ENCODE measurements around the gene GGT6. TPM values are rescaled to one million over a fixed set of nuclear protein-coding genes. Genes with fewer than 3 reads are reported as not detected.
"Not testable (repeated sequence)": the region's sequence is repeated elsewhere in the genome, so short reads cannot be mapped to it uniquely, and the experiment has no call there.

The GGT6 gene, protein sequence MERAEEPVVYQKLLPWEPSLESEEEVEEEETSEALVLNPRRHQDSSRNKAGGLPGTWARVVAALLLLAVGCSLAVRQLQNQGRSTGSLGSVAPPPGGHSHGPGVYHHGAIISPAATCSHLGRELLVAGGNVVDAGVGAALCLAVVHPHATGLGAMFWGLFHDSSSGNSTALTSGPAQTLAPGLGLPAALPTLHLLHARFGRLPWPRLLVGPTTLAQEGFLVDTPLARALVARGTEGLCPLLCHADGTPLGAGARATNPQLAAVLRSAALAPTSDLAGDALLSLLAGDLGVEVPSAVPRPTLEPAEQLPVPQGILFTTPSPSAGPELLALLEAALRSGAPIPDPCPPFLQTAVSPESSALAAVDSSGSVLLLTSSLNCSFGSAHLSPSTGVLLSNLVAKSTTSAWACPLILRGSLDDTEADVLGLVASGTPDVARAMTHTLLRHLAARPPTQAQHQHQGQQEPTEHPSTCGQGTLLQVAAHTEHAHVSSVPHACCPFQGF
- 0.07 TPM in 1 of 2 replicates, not detected in the other for total RNA-seq

DNA sequence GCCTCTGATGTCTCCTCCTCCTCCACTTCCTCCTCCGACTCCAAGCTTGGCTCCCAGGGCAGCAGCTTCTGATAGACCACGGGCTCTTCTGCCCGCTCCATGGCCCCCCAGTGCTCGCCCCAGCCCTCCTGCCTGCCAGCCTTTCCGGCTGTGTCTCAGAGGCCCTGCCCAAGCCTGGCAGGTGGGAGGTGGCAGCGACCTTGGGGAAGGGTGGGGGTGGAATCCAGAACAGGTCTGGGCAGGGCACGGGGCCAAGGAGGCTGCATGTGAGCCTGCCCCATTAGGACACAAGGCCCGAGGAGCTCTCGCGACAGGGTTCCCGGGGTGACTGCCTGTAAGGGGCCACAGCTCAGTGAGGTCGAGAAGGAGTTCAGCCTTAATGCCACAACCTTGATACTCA is at the start of gene GGT6:
Gene GGT6, minus strand, starts transcription at position 157 of the 400 bp plus-strand sequence. Its CDS starts 56 bp downstream, at position 101.
- intact Hi-C loops (cut with micrococcal nuclease), result loop anchor here (10.0 kb wide), 1 partner anchor 154 kb away; the partner anchor contains the start of gene ARRB2

DNA sequence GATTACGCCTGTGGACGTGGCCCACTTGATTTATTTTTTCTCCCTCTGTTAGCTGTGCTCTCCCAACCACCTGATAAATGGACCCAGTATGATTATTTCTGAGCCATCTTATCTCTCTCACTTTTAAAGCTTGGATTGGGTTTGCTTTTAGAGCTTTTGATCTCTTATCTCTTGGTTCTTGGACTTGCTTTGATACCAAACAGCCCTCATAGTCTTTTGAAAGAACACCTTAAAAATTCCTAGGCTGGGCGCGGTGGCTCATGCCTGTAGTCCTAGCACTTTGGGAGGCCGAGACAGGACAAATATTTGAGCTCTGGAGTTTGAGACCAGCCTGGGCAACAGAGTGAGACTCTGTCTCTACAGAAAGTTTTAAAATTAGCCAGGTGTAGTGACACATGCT is 49.8 kb upstream of the GGT6 start:
- intact Hi-C loops (cut with micrococcal nuclease), result no loop called here

DNA sequence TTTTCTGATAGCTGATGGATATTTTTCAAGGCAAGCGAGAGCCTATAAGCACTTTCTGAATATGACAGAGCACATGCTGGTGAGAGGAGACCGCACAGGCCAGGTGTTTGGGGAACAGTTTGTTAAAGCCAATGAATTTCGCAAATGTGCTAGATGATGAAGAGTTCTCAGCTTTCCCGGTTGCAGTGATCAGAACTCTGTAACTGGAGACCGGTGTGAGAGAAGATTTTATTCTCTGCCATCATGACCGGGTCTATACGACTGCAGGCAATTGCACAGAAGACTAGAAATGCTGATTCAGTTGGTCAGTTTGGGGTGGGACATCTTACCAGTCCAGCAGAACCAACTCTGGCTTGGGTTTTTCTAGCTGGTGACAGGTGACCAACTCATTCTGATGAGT is 49.4 kb upstream of the GGT6 start:
- intact Hi-C loops (cut with micrococcal nuclease), result no loop called here

DNA sequence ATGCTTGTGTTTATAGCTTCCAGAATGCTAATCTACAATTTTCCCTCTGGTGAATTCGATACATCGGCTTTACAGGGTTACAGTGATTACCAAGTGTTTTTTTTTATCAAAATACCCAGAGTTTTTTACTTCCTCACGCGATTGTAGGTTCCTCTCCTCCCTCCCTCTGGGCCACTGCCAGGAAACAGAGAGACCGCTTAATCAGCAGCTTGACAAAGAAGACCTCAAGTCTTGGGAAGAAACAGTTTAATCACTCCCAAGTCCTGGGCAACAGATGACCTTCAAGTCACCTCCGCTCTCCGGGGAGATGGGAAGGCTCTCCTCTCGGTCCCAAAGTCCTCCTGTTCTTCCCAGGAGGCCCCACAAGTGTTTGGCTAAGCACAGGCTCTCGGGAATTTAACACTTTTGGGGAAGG is 47.4 kb upstream of the GGT6 start:
- intact Hi-C loops (cut with micrococcal nuclease), result no loop called here

DNA sequence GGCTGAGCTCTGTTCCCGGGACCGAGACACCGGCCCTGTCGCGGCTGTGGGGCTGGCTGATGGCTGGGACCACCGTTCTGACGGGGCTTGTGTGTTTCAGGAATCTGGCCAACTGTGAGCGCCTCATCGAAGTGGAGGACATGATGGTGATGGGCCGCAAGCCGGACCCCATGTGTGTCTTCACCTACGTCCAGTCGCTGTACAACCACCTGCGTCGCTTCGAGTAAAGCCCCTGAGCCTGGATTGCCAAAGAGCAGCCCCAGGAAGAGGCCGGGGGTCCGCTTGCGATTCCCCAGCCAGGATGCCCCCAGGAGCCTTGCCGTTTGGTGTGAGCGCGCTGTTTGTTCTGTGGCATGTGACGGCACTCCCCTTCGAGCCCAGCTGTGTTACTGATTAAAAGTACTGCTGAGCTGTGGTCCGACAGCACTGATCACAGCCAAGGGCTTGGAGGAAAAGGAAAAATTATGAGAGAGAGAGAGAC is 46.9 kb upstream of the GGT6 start:
- intact Hi-C loops (cut with micrococcal nuclease), result no loop called here

DNA sequence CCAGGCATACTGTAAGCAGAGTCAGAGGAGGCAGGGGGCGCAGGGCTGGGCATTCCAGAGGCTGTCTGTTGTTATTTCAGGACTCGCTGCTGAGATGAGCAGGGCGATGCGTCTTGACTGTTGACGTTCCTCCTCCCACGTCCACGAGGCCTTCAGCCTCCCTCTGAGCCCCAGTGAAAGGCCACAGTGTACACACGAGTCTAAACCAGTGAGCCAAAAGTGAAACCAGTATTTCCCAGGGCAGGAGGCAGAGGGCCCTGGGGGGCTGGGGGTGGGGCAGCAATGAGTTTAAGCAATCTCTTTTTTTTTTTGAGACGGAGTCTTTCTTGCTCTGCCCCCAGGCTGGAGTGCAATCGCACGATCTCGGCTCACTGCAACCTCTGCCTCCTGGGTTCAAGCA is 45.4 kb upstream of the GGT6 start:
- intact Hi-C loops (cut with micrococcal nuclease), result no loop called here

DNA sequence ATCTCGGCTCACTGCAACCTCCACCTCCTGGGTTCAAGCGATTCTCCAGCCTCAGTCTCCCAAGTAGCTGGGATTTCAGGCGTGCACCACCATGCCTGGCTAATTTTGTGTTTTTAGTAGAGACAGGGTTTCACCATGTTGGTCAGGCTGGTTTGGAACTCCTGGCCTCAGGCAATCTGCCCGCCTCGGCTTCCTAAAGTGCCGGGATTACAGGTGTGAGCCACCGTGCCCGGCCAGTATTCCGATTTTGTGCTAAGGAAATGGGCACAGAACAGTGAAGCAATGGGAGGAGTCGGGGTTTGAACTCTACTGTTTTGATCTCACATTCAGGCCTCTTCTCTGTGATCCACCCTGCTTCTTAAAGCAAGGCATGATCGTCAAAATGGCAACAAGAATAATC is 44.4 kb upstream of the GGT6 start:
- intact Hi-C loops (cut with micrococcal nuclease), result not testable (repeated sequence)

DNA sequence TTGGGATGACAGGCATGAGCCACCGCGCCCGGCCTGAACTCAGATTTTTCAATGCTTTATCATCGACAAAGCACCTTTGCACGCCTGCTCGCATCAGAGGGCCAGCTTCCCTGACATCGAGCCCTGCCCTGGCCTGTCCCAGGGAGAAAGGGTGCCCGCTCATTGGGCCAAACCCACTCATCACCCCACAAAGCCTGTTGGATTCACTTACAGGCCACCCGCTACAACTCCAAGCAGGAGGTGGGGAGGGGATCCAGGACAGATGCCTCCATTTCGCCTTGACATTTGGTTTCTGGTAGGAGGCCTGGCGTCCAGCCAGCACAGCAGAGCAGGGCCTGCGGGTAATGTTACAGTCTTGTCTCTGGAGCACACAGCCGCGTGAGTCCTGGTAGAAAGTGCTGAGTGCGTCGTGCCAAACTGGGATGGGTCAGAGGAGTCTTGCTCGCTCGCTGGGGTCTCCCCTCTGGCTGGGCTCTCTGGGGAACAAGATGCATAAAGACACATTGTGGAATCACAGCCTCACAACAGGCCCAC is 43.8 kb upstream of the GGT6 start:
- intact Hi-C loops (cut with micrococcal nuclease), result no loop called here

DNA sequence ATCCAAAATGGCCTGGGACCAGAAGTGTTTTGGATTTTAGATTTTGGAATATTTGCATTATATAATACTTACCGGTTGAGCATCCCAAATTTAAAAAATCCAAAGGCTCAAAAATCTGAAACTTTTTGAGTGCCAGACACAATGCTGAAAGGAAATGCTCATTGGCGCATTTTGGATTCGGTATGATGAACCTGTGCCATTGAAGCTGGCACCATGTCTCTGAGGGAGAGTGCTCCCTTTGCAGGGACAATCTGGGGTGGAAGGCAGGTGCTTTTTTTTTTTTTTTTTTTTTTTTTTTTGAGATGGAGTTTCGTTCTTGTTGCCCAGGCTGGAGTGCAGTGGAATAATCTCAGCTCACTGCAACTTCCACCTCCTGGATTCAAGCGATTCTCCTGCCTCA is 41.7 kb upstream of the GGT6 start:
- intact Hi-C loops (cut with micrococcal nuclease), result no loop called here

DNA sequence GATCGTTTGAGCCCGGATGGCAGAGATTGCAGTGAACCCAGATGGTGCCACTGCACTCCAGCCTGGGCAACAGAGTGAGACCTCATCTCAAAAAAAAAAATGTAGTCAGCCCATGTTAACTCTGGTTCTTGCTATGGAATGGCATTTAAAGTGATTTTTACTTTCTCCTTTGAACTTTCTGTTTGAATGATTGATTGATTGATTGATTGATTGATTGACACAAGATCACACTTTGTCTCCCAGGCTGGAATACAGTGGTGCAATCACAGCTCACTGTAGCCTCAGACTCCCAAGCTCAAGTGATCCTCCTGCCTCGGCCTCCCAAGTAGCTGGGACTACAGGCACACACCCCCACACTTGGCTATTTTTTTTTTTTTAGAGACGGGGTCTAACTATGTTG is 40.9 kb upstream of the GGT6 start:
- intact Hi-C loops (cut with micrococcal nuclease), result no loop called here

DNA sequence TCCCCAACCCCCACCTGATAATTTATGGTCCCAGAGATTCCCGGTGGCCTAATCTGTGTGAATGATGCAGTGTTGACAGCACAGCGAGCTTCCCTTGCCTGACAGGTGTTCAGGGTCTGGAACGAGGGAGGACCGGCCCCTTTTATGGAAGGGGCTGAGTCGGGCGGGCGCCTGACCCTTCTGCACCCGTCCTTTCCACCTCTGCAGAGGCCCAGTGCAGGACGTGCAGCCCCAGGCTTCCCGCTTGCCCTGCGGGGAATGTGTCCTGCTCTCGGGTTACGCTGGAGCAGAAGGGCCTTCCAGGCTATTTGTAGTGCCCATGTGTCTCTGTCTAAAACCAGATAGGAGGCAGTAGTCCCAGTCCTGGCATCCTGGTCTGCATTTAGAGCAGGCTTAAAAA is 40.2 kb upstream of the GGT6 start:
- intact Hi-C loops (cut with micrococcal nuclease), result no loop called here

DNA sequence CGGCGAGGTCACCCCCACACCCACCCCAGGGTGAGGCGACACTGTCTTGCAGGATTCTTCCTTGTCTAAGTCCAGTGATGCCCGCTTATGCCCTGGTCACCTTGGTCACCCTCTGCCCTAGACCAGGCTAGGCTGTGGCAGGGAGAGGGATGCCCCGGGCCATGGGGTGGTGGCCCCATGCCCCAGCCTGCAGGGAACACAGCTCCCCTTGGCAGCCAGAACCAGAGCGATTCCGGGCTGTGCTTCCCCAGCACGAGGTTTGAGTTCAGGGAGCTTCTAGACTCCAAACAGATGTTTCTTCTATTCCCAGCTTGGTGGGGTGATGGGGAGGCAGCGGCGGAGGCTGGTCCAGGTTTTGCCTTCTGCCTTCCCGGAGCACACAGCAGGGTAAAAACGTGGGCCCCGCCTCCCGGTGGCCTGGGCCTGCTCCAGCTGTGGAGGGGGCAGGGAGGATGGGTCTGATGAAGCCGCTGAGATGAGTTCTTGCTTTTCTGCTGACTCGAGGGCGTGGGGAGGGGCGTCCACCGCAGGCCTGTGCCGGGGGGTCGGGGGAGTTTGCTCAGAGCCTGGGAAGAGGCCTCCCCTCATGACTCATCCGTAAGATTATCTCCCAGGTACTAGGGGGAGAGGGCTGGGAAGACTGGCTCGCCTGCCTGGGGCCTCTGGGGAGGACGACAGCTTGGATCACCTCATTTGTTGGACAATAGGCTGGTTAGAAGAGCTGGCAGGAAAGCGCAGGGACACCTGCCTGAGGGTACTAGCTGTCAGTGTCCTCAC is 39.3 kb upstream of the GGT6 start:
- intact Hi-C loops (cut with micrococcal nuclease), result no loop called here

DNA sequence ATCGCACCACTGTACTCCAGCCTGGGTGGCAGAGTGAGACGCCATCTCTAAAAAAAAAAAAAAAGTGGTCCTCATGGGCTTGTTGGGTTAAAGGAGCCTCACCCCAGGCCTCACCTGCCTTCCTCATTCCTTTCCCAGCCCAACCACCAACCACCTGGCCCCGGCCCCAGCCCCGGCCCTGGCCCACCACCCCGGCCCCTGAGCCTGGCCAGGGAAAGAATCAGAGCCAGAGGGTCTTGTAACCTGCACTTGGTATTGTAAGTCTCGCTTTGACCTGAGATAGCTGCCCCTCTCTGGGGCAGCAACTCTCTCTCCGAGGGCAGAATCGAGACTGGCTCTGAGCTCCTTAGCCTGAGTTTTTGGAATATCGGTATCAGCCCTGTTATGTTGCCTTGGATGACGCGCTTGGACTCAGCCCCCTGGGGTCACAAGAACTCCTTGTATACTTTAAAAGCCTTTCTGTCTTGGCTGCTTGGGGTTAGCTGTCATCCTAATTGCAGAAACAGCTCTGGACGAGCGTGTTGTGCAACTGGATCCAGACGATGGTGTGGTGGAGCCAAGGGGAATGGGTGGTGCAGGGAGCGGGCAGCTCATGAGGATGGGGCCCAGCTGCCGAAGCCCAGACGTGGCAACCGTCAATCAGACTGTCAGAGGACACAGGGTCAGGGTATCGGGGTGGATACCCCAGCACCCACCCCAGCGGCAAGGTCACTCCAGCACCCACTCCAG is 38.6 kb upstream of the GGT6 start:
- intact Hi-C loops (cut with micrococcal nuclease), result no loop called here

DNA sequence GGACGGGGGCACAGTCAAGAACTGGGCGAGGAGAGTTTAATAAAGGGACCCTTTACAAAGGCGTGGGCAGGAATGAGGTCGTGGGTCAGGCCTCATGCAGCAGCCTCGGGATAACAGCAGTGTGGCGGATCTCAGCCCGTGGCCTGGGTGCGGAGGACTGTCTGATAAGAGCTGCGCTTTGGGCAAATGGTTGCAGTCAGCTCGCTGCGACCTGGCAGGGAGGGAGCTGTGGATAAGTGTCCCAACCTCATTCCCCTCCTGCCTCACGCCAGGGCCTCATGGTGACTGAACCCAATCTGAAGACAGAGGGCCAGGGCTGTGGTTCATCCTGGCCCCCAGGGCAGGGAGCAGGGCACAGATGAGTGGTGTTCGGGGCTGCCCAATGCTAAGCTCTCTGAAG is 37.6 kb upstream of the GGT6 start:
- intact Hi-C loops (cut with micrococcal nuclease), result no loop called here

DNA sequence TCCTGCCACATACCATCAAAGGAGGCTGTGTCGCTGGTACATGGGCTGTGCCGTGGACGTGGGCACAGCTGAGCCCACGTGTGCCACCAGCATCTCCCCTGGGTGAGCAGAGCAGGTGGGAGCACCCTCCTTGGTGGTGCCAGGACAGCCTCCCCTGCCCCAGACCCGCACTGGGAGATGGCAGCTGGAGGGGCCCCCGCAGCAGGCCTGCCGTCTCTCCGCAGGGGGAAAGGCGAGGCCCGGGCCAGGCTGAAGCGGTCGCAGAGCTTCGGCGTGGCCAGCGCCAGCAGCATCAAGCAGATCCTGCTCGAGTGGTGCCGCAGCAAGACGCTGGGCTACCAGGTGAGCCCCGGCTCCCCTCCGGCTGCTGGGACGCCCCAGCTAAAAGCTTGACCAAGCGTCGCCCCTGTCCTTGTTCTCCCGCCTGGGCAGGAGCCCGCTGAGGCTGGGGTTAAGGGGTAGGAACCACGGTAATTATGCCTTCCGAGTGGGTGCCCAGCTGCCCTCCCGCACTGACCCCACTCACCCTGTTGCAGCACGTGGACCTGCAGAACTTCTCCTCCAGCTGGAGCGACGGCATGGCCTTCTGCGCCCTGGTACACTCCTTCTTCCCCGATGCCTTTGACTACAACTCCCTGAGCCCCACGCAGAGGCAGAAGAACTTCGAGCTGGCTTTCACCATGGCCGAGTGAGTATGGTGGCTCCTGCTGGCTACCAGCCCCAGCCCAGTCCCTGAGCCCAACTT is 36.4 kb upstream of the GGT6 start:
- intact Hi-C loops (cut with micrococcal nuclease), result no loop called here

DNA sequence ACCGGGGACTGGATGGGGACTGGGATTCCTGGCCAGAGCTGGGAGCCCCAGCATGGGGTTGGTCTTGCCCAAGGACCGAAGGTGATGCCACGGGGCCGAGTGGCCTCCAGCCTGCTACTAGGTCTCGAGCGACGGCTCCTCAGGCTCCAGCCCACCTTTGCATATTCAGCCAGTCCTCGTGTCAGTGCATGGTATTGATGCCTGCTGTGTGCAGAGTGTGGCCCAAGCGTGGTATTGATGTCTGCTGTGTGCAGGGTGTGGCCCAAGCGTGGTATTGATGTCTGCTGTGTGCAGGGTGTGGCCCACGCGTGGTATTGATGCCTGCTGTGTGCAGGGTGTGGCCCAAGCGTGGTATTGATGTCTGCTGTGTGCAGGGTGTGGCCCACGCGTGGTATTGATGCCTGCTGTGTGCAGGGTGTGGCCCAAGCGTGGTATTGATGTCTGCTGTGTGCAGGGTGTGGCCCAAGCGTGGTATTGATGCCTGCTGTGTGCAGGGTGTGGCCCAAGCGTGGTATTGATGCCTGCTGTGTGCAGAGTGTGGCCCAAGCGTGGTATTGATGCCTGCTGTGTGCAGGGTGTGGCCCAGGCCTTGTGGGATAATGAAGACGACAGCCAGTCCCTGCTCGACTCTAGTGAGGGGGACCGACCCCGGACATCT is 35.4 kb upstream of the GGT6 start:
- intact Hi-C loops (cut with micrococcal nuclease), result not testable (repeated sequence)

DNA sequence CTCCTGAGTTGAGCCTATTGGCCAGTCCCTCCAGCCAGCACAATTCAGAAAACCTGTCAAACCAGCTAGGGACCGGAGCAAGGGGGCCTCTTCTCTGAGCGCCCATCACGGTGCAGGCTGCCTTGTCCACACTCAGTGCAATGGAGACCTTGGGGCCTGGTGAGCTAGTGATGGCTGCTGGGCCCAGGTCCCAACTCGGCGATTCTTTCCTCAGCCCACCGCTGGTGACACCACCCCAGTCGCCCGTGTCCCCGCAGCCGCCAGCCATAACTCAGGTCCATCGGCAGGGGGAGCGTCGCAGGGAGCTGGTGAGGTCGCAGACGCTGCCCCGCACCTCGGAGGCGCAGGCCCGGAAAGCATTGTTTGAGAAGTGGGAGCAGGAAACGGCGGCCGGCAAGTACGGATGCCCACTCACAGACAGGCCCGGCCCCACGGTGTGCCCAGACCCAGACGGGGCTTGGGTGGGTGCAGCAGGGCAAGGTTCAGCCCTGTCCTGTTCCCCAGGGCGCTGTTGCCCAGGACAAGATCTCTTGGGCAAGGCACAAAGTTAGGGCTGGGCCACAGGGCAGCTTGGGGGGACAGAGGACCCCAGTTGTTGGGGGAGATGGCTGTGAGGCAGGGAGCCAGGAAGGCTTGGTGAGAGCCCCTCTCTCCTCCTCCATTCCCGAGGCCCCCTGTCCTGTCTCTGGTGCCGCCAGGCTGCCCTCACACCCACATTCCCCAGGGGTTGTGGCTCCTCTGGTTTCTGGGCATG is 34.7 kb upstream of the GGT6 start:
- intact Hi-C loops (cut with micrococcal nuclease), result no loop called here

DNA sequence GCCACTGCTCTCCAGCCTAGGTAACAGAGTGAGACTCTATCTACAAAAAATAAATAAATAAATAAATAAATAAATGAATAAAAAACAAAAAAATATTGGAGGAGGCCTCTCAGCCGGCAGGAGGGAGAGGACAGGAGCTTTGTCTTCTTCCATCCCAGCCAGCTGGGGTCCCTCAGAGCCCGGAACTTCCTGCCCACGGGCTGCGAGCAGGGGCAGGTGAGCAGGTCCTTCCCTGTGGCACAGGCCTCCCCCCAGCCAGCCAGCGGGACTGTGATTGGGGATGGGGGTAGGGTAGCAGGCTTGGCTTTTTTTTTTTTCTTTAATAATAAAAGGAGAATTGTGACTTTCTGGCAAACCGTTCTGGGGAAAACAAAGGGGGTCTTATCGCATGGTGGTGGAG is 34.0 kb upstream of the GGT6 start:
- intact Hi-C loops (cut with micrococcal nuclease), result no loop called here

DNA sequence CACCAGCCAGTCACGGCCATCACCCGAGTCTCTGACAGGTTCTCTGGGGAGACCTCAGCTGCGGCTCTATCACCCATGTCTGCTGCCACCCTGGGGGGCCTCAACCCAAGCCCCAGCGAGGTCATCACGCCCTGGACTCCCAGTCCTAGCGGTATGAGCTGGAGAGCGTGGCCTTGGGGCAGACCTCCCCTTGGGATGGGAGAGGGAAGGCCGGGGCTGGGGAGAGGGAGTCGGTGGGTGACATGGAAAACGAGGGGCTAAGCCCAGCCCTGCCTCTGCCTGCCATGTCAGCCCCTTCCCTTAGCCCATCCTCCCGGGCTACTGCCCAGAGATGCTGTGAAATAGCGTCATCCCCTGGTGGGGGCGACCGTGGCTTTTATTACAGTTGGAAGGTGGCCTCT is 32.6 kb upstream of the GGT6 start:
- intact Hi-C loops (cut with micrococcal nuclease), result no loop called here

All from T-helper 2 cell treated with Interferon-gamma antibody and Interleukin-4, amounts not matched to agents 100 ng/mL and 5 ng/mL, for 36 hours (primary cell).